SK-N-SH treated with all-trans-retinoic acid at 6 μM for 48 hours (cell line): ENCODE results near the gene MPST.

ENCODE experiments used
- PPARA ChIP-seq: fragments of 250-450 bp; sonication (Bioruptor Pico); IDR thresholded peaks from 2 replicates; pipeline ENCODE4 v1.5.0; 2020; ENCODE audit warnings: mild to moderate bottlenecking, borderline replicate concordance
- TF ChIP-seq, protein P1 (sequence below): fragments of 250-450 bp; sonication (Bioruptor Pico); IDR thresholded peaks from 2 replicates; pipeline ENCODE4 v1.5.1; 2020; ENCODE audit warnings: low read depth, mild to moderate bottlenecking, moderate library complexity

DNA sequence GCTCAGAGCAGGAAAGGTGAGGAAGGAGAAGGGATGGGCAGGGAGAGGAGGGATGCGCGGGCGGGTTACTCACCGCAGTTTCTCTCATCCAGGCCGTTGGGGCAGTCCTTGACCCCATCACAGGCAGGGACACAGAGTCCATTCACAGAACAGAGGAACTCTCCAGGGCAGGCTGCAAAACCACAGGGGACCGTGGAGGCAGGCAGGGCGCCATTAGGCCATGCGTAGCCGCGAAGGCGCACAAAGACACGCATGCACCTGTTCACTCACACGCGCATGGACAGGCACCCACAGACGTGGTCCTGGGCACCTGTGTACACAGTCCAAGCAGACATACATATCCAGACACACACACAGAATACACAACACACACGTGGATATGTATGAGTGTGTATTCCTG is 55.0 kb downstream of the MPST start:
- TF ChIP-seq PPARA: no peak
- TF ChIP-seq, protein P1, sequence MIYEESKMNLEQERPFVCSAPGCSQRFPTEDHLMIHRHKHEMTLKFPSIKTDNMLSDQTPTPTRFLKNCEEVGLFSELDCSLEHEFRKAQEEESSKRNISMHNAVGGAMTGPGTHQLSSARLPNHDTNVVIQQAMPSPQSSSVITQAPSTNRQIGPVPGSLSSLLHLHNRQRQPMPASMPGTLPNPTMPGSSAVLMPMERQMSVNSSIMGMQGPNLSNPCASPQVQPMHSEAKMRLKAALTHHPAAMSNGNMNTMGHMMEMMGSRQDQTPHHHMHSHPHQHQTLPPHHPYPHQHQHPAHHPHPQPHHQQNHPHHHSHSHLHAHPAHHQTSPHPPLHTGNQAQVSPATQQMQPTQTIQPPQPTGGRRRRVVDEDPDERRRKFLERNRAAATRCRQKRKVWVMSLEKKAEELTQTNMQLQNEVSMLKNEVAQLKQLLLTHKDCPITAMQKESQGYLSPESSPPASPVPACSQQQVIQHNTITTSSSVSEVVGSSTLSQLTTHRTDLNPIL (CRISPR knock-in tag): no peak
